Astrocyte of the hippocampus (primary cell): ENCODE data around the gene RAB40C.
"Not testable (repeated sequence)": the region's sequence is repeated elsewhere in the genome, so short reads cannot be mapped to it uniquely, and the experiment has no call there.

Experiments used
- DNase-seq: peaks from one replicate; pipeline ENCODE4 v3.0.0; 2011; ENCODE audit warnings: low read depth, low spot score

RAB40C gene

DNA sequence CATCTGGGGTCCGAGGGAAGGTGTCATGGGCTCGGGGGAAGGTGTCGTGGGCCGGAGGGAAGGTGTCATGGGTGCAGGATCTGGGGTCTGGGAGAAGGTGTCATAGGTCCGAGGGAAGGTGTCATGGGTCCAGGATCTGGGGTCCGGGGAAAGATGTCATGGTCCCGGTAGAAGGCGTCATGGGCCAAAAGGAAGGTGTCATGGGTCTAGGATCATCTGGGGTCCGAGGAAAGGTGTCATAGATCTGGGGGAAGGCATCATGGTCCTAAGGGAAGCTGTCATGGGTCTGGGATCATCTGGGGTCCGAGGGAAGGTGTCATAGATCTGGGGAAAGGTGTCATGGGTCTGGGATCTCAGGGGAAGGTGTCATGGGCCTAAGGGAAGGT is 942 bp downstream of the RAB40C start:
- no peak for DNase-seq

DNA sequence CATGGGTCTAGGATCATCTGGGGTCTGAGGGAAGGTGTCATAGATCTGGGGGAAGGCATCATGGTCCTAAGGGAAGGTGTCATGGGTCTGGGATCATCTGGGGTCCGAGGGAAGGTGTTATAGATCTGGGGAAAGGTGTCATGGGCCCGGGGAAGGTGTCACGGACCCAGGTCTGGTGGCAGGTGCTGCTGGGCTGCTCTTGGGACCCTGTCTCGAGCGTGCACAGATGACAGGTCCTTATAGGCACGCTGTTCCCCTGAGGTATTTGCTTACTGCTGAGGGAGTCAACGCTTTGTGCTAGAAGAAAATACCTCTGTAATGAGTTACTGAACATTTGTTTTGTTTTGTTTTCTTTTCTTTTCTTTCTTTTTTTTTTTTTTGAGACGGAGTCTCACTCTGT is 1.4 kb downstream of the RAB40C start:
- peak; percentile 41 for DNase-seq

GRCh38 chr16:591892-592517 is 2.1 kb downstream of the RAB40C start:
- no peak for DNase-seq

- DNase-seq: peak; percentile 20
Observed at GRCh38 chr16:592518-593306, 2.8 kb downstream of the RAB40C start.

- no peak for DNase-seq
Observed at GRCh38 chr16:593406-593805, 3.5 kb downstream of the RAB40C start.

- no peak for DNase-seq
Observed at GRCh38 chr16:593807-594206, 3.9 kb downstream of the RAB40C start.

DNA sequence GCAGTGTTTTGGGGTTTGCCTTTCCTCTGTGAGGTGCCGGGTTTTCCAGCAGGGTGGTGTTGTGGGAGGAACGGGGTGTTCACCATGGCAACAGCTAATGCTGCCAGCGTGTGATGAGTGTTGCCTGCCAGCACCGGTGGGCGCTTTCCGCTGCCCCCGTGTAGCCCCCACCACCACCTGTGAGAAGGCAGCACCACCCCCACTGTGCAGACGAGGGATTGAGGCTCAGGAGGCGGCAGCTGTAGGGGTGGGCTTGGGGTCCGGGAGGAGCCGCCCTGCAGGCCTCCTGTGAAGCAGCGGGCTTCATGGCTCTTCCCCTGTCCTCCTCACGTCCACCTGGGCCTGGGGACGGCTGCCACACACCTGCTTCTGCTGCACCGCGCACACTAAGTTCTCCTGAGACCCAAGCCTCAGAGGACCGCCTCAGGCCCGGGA is 5.2 kb downstream of the RAB40C start:
- no peak for DNase-seq

- DNase-seq: no peak
Observed at GRCh38 chr16:595942-596735, 6.3 kb downstream of the RAB40C start.

DNA sequence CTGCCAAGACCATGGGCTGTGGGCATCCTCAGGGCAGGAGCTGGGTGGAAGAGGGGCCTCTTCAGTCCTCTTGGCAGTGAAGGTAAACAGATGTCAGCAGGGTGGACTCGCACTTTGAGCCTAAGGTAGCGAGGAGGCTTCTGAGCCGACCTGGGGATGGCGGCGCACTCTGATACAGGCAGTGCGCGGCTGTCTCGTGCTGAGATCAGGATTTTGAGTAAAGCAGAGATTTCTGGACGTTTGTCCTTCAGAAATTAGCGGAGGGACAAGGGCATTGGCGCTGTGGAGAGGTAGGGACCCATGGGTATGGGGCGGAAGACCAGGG is 6.8 kb downstream of the RAB40C start:
- no peak for DNase-seq

- not testable (repeated sequence) for DNase-seq
Observed at GRCh38 chr16:597655-598054, 7.8 kb downstream of the RAB40C start.

GRCh38 chr16:598823-599739 is 9.2 kb downstream of the RAB40C start:
- DNase-seq: no peak

GRCh38 chr16:600781-601180 is 10.9 kb downstream of the RAB40C start:
- DNase-seq: peak; percentile 27

DNA sequence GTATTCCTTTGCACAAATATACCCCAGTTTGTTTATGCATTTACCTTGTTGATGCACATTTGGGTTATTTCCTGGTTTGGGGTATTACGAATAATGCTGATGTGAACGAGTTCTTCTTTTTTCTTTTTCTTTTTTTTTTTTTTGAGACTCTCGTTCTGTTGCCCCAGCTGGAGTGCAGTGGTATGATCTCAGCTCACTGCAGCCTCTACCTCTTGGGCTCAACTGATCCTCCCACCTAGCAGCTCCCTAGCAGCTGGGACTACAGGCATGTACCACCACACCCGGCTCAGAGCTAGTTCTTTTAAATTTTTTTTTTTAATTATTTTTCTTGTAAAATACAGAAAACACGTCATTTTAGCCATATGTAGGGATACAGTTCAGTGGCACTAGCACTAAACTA is 14.1 kb downstream of the RAB40C start:
- DNase-seq: no peak

DNA sequence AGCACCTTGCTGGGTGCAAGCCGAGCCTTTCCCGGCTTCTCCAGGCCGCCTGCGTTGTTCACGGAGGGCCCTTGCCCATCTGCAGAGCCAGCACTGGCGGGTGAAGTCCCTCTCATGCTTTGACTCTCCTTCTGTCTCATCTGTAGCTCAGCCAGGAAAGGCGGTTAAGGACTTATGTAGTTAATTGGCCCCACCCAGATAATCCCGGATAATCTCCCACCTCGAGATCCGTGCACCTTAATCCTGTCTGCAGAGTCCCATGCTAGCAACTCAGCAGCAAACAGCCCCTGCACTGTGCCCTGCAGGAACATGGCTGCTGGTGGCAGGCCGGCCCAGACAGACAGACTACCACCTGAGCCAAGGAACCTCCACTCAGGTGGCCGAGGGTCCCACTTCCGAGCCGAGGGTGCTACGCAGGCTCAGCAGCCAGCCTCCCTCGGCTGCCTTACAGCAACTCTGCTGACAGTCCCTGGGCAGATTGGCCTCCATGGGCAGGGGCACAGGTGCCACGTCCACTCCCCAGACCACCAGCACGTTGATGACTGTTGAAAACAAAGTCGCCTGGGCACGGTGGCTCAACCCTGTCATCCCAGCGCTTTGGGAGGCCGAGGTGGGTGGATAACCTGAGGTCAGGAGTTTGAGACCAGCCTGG is 16.9 kb downstream of the RAB40C start:
- no peak for DNase-seq

DNA sequence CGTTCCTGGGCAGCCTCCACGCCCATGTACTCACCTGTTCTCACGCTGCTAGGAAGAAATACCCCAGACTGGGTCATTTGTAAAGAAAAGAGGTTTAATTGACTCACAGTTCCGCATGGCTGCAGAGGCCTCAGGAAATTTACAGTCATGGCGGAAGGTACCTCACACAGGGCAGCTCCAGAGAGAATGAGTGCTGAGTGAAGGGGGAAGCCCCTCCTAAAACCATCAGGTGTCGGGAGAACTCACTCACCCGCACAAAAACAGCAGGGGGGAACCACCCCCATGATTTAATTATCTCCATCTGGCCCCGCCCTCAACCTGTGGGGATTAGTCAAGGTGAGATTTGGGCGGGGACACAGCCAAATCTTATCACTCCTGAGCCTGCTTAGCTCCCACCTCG is 18.2 kb downstream of the RAB40C start:
- DNase-seq: no peak

DNA sequence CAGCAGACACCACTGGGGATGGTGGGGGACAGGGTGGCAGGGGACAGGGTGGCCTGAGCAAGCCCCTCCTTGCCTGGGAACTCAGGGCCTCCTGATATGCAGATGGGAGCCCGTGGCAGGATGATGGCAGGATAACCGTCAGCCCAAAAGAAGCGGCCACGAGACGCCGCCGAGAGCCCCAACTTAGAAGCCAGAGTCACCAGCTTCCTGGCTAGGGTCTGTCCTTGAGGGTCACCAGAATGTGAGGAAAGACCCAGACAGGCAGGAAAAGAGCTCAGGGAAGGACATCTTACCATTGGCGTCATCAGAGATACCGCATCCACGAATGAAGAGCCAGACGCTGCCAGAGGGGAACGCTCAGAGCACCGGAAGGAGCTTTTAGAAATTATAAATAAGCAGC is 19.4 kb downstream of the RAB40C start:
- DNase-seq: no peak

GRCh38 chr16:609984-610383 is 20.1 kb downstream of the RAB40C start:
- DNase-seq: no peak

DNA sequence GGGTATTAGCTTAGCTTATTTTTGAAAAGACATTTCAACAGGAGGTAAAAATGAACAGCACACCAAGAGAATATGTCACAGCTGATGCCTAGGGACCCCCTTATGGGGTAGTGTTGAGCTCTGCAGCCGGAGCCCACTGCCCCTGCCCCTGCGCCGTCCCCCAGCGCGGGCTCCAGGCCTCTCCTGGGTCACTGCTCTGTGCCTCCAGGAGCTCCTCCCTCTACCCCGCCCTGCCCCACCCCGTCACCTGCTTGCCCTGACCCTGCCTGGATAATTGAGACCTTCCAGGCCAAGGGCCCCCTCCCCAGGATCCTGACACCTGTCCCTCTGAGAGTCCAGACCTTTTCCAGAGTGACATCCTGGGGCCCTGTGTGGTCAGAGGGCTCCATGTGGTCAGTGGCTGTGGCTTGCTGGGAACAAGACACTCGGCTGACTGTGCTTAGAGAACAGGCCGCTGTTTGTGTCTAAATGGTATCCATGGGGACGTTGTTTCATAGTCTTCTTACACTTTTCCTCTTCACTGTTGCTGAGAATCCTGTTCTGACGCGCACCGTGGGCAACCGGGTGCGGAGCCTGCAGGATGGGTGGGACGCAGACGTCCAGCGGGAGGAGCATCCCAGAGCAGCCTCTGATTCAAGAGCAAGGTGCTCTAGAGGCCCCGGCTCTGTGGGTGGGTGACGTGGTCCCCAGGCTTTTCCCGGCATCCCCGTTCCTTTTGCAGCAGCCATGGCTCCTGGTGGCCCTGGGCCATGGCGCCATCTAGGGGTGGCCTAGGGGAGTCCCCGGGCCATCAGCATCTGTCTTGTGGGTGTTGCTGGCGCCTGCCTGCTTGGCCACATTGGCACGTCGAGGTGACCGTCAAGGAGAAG is 20.9 kb downstream of the RAB40C start:
- peak; percentile 49 for DNase-seq

DNA sequence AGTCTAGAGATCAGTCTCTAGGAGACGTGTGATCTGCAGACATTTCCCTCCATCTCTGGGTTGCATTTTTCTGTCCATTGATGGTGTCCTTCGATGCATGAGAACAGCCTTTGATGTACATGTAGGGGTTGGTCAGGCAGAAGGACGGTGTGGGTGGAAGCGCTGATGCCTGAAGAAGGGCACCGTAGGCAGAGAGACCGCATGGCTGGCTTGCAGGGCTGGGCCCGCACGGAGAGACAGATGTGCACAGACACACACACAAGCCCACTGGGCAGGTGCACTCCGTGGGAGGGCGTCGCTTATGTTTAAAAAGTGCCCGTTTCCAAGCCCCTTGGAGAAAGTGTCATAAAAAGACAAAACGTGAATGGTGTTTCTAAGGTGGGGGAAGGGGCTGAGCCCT is 25.3 kb downstream of the RAB40C start:
- no peak for DNase-seq
